OCI-LY7 (cell line): ENCODE results near the gene TBC1D3B. TPM values are rescaled to one million over a fixed set of nuclear protein-coding genes. Genes with fewer than 3 reads are reported as not detected.

Experiments used
- BruUV-seq: library from RNA; stranded (reverse); fragments of 400-500 nt; replicated peaks from 2 replicates; lab custom pipeline; 2021; lab: Mats Ljungman, UMichigan
- CTCF ChIA-PET: fragments of 300-600 bp; sonication (Branson Sonifier 250); formaldehyde crosslinking; loops from one replicate; lab custom pipeline; 2022; ENCODE audit warnings: antibody characterized with exemption; ENCODE audit not compliant: unreplicated experiment; lab: Charles Lee
- POLR2A ChIA-PET: fragments of 300-600 bp; sonication (Branson Sonifier 250); formaldehyde crosslinking; loops from one replicate; lab custom pipeline; 2022; ENCODE audit warnings: antibody characterized with exemption; lab: Charles Lee
- DNase-seq: peaks from one replicate; pipeline ENCODE4 v3.0.0-alpha.2; 2015; ENCODE audit warnings: low spot score
- H2AFZ ChIP-seq: fragments of 200-600 bp; sonication (generic), shearing (Covaris generic); 2 replicates; pipeline ENCODE4 v1.6.1; 2014; ENCODE audit warnings: mild to moderate bottlenecking, antibody characterized with exemption, low read length, moderate library complexity
- H3K27ac ChIP-seq: fragments of 200-600 bp; sonication (generic); 2 replicates; pipeline ENCODE4 v1.5.1; 2014; ENCODE audit warnings: mixed run types, low read depth, mild to moderate bottlenecking, moderate library complexity, low read length, inconsistent platforms; ENCODE audit not compliant: poor library complexity, severe bottlenecking
- H3K36me3 ChIP-seq: fragments of 200-600 bp; sonication (generic); 2 replicates; pipeline ENCODE4 v1.6.1; 2014; ENCODE audit warnings: mild to moderate bottlenecking, antibody characterized with exemption, low read length, moderate library complexity, mixed read lengths; ENCODE audit not compliant: insufficient read depth
- H3K4me1 ChIP-seq: fragments of 200-600 bp; sonication (generic); 2 replicates; pipeline ENCODE4 v1.5.1; 2014; ENCODE audit warnings: mild to moderate bottlenecking, low read length; ENCODE audit not compliant: insufficient read depth, poor library complexity, severe bottlenecking
- H3K4me2 ChIP-seq: fragments of 200-600 bp; sonication (generic); 2 replicates; pipeline ENCODE4 v1.6.1; 2014; ENCODE audit warnings: mild to moderate bottlenecking, low read length
- H3K4me3 ChIP-seq: fragments of 200-600 bp; sonication (generic); 2 replicates; pipeline ENCODE4 v1.5.1; 2014; ENCODE audit warnings: mild to moderate bottlenecking, low read depth, low read length; ENCODE audit not compliant: poor library complexity, severe bottlenecking
- H3K79me2 ChIP-seq: fragments of 200-600 bp; sonication (generic); 2 replicates; pipeline ENCODE4 v1.6.1; 2016; ENCODE audit warnings: low read depth, mild to moderate bottlenecking, low read length, moderate library complexity, mixed read lengths; ENCODE audit not compliant: insufficient read depth
- H3K9me2 ChIP-seq: fragments of 200-600 bp; sonication (generic); 2 replicates; pipeline ENCODE4 v1.6.1; 2016; ENCODE audit warnings: mild to moderate bottlenecking, low read length, mixed read lengths; ENCODE audit not compliant: insufficient read depth
- H3K9me3 ChIP-seq: fragments of 200-600 bp; sonication (generic); 2 replicates; pipeline ENCODE4 v1.6.1; 2014; ENCODE audit warnings: mild to moderate bottlenecking, mixed run types, low read length, mixed read lengths
- H4K20me1 ChIP-seq: fragments of 200-600 bp; sonication (generic); 2 replicates; pipeline ENCODE4 v1.6.1; 2014; ENCODE audit warnings: mild to moderate bottlenecking, antibody characterized with exemption, low read length, moderate library complexity, mixed read lengths; ENCODE audit not compliant: insufficient read depth
- CTCF ChIP-seq: fragments of 200-600 bp; sonication (generic); conservative IDR thresholded peaks from 2 replicates; pipeline ENCODE4 v1.5.1; 2014; ENCODE audit warnings: mild to moderate bottlenecking, antibody characterized with exemption, low read length, moderate library complexity, mixed read lengths
- EZH2phosphoT487 ChIP-seq: fragments of 200-600 bp; sonication (generic); IDR thresholded peaks from 2 replicates; pipeline ENCODE4 v1.6.1; 2018; ENCODE audit warnings: low read depth, borderline replicate concordance, mild to moderate bottlenecking, mixed run types, antibody characterized with exemption, low read length, moderate library complexity, mixed read lengths
- intact Hi-C: fragments of 100-400 bp; cut with micrococcal nuclease; formaldehyde crosslinking; loops from one replicate; pipeline ENCODE4 v1.10.0; 2022; ENCODE audit not compliant: unreplicated experiment
- total RNA-seq, 2 experiments: library from RNA; depleted of rRNA in 1 of 2; stranded (reverse); fragments of >200 nt in 1 of 2; shearing (Covaris generic) in 1 of 2; gene quantifications; 2 replicates each; pipeline ENCODE4 v1.2.3, GENCODE V29; 2014 to 2022

TBC1D3B gene
- total RNA-seq, 2 experiments from 2014 or later = 3.0 to 13.8 TPM

DNA sequence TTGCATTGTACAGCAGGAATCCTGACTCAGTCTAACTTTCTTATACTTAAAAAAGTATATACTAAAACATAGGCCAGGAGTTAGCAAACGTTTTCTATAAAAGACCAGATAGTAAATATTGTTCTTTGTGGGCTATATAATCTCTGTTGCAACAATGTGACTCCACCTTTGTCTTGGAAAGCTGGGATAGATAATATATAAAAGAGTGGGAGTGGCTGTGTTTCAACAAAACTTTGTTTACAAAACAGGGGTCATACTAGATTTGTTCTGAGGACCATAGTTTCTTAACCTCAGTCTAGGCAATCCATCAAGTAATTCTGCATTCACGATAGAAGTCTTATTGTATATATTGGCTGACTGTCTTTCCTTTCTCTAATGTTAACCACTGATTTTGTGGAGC is 9.0 kb upstream of the TBC1D3B start:
- Histone ChIP-seq H3K4me2 (no peak overlapping the region), H3K9me3 (no peaks in the 10 kb centered on the region), H3K79me2 (no peaks in the 10 kb centered on the region), H2AFZ (no peak overlapping the region), H3K27ac (no peak overlapping the region), H3K9me2 (no peaks in the 10 kb centered on the region), H4K20me1 (no peaks in the 10 kb centered on the region), H3K4me1 (no peaks in the 10 kb centered on the region), H3K36me3 (no peaks in the 10 kb centered on the region), H3K4me3 (no peak overlapping the region)
- no peak for DNase-seq
- no TSS peak for BruUV-seq
- CTCF ChIA-PET = no interaction called here
- intact Hi-C loops = no loop called here
- no peak for TF ChIP-seq EZH2phosphoT487
- no peak for TF ChIP-seq CTCF
- POLR2A ChIA-PET = interaction anchor here (0.7 kb wide), 1 partner anchor 630 kb away, joined by 3 read pairs; no protein-coding TSS in a partner anchor

DNA sequence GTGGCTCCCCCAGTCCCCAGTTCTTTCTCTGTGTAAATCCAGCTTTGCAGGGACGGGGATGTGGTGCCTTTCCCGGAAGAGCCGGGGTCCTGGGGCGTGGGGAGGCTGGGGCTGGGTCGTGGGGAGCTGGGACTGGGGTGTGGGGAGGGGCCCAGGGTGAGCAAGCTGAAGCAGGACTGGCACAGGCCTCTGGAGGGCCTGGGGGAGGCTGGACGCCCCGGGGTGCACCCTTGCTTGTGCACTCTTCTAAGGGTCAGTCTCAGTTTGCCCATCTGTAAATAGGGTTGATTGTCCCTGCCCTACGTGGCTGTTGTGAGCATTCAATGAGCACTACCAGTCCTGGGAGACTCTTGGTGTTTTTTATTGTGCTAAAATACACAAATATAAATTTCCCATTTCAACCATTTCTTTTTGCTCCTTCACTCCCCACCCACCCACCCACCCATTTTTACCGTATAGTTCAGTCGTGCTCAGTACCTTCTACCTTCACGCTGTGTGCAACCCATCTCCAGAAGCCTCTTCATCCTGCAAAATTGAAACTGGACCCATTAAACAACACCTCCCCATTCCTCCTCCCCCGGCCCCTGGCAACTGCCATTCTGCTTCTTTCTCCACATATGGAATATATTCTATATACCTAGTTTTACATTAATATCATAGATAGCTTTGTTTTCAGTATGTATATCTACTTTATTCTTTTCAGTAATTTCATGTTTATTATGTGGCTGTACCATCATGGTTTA is 7.8 kb upstream of the TBC1D3B start:
- H4K20me1 ChIP-seq = no peaks in the 10 kb centered on the region
- no peak overlapping the region for H3K4me3 ChIP-seq
- no peak overlapping the region for H2AFZ ChIP-seq
- H3K36me3 ChIP-seq = no peaks in the 10 kb centered on the region
- H3K9me3 ChIP-seq = no peaks in the 10 kb centered on the region
- ChIA-PET CTCF (no interaction called here), POLR2A (no interaction called here)
- no peaks in the 10 kb centered on the region for H3K9me2 ChIP-seq
- no peak for DNase-seq
- no peak for TF ChIP-seq EZH2phosphoT487
- no peak for TF ChIP-seq CTCF
- no peak overlapping the region for H3K4me2 ChIP-seq
- no peaks in the 10 kb centered on the region for H3K79me2 ChIP-seq
- no peaks in the 10 kb centered on the region for H3K4me1 ChIP-seq
- no peak overlapping the region for H3K27ac ChIP-seq
- BruUV-seq = no TSS peak
- intact Hi-C loops = no loop called here
